Epidermal melanocyte (primary cell): Measurements from ENCODE around the gene TCFL5.
"Not testable (repeated sequence)": the region's sequence is repeated elsewhere in the genome, so short reads cannot be mapped to it uniquely, and the experiment has no call there.

Source experiments
- DNase-seq: peaks from one replicate; pipeline ENCODE4 v3.0.0; 2011; ENCODE audit warnings: low spot score; ENCODE audit not compliant: insufficient read length

TCFL5 gene

GRCh38 chr20:62855120-62855519, 6.5 kb downstream of the TCFL5 start:
- DNase-seq, result no peak

- no peak for DNase-seq
Observed at GRCh38 chr20:62854121-62854520, 7.5 kb downstream of the TCFL5 start.

GRCh38 chr20:62853304-62853703, 8.3 kb downstream of the TCFL5 start:
- not testable (repeated sequence) for DNase-seq

GRCh38 chr20:62852841-62853240, 8.8 kb downstream of the TCFL5 start:
- no peak for DNase-seq

GRCh38 chr20:62852196-62852595, 9.4 kb downstream of the TCFL5 start:
- no peak for DNase-seq

GRCh38 chr20:62850333-62850974, 11.2 kb downstream of the TCFL5 start:
- no peak for DNase-seq

GRCh38 chr20:62849431-62849830, 12.2 kb downstream of the TCFL5 start:
- DNase-seq, result no peak

GRCh38 chr20:62848917-62849316, 12.7 kb downstream of the TCFL5 start:
- not testable (repeated sequence) for DNase-seq

GRCh38 chr20:62846166-62846890, 15.3 kb downstream of the TCFL5 start:
- DNase-seq, result no peak

GRCh38 chr20:62845416-62846160, 16.0 kb downstream of the TCFL5 start:
- DNase-seq, result no peak

- DNase-seq, result no peak
Observed at GRCh38 chr20:62844182-62844581, 17.4 kb downstream of the TCFL5 start.

- no peak for DNase-seq
Observed at GRCh38 chr20:62843656-62844055, 18.0 kb downstream of the TCFL5 start.

- no peak for DNase-seq
Observed at GRCh38 chr20:62841705-62842212, 19.9 kb downstream of the TCFL5 start.

GRCh38 chr20:62840244-62841197, 21.1 kb downstream of the TCFL5 start:
- no peak for DNase-seq

GRCh38 chr20:62839816-62840215, 21.8 kb downstream of the TCFL5 start:
- DNase-seq, result no peak

- no peak for DNase-seq
Observed at GRCh38 chr20:62839261-62839660, 22.4 kb downstream of the TCFL5 start.

GRCh38 chr20:62838128-62838891, 23.3 kb downstream of the TCFL5 start:
- no peak for DNase-seq

GRCh38 chr20:62837790-62838127, 23.9 kb downstream of the TCFL5 start:
- DNase-seq, result no peak

- DNase-seq, result no peak
Observed at GRCh38 chr20:62836967-62837490, 24.6 kb downstream of the TCFL5 start.
